ENCODE data around the gene APOLD1. TPM values are rescaled to one million over a fixed set of nuclear protein-coding genes. Genes with fewer than 3 reads are reported as not detected.

The APOLD1 gene
- total RNA-seq, 1 donor from 2014 or later, result 0.70 TPM

DNA sequence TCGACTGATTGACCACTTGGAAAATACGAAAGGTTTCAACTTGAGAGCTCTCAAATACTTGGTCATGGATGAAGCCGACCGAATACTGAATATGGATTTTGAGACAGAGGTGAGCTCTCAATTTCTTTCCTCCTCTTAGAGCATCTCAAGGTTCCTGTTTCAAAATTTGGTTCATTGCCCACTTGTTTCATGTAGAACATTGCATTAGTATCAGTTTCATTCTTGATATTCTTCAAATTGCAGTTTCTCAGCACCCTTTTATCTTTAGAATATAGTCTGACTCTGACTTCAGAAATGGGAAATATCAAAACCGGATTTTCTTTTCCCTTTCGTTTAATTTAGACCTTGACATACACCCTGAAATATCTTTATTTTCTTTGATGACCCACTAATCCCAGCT lies 36.5 kb downstream of the APOLD1 start:
- no peak for FAIRE-seq
- H3K4me3 Mint-ChIP-seq (ENCODE audit: unreplicated experiment), result no peak overlapping the region
- Histone ChIP-seq H3K4me3 (ENCODE audit: insufficient read depth, low read depth, low read length) (no peak overlapping the region), H2AFZ (ENCODE audit: low read depth, low read length) (no peak overlapping the region), H3K4me2 (ENCODE audit: low read length) (no peak overlapping the region), H3K27me3 (ENCODE audit: insufficient read depth, low read length) (no peaks in the 10 kb centered on the region), H3K9me3 (ENCODE audit: insufficient read depth, low read depth, low read length) (no peaks in the 10 kb centered on the region), H4K20me1 (ENCODE audit: insufficient read depth, low read length) (no peaks in the 10 kb centered on the region), H3K36me3 (ENCODE audit: insufficient read depth, low read length) (peaks cover 48% of the 10 kb centered on the region), H3K79me2 (ENCODE audit: insufficient read depth, low read length) (peaks cover 40% of the 10 kb centered on the region), H3K27ac (ENCODE audit: low read depth, low read length) (peak overlapping the region; percentile 94), H3K9ac (ENCODE audit: low read length) (no peak overlapping the region), H3K4me1 (ENCODE audit: insufficient read depth, low read length) (peaks cover 53% of the 10 kb centered on the region)
- no peak for TF ChIP-seq EZH2 (IDR thresholded peaks at IDR 0.05; ENCODE audit: insufficient read depth, low read length)
- TF ChIP-seq, protein P1, sequence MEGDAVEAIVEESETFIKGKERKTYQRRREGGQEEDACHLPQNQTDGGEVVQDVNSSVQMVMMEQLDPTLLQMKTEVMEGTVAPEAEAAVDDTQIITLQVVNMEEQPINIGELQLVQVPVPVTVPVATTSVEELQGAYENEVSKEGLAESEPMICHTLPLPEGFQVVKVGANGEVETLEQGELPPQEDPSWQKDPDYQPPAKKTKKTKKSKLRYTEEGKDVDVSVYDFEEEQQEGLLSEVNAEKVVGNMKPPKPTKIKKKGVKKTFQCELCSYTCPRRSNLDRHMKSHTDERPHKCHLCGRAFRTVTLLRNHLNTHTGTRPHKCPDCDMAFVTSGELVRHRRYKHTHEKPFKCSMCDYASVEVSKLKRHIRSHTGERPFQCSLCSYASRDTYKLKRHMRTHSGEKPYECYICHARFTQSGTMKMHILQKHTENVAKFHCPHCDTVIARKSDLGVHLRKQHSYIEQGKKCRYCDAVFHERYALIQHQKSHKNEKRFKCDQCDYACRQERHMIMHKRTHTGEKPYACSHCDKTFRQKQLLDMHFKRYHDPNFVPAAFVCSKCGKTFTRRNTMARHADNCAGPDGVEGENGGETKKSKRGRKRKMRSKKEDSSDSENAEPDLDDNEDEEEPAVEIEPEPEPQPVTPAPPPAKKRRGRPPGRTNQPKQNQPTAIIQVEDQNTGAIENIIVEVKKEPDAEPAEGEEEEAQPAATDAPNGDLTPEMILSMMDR (IDR thresholded peaks at IDR 0.05; ENCODE audit: insufficient read depth, low read depth, low read length), result no peak
- no peaks in the 10 kb centered on the region for H3K27me3 Mint-ChIP-seq (ENCODE audit: low read depth, unreplicated experiment)
- peaks cover 55% of the 10 kb centered on the region for H3K4me1 Mint-ChIP-seq (ENCODE audit: low read depth, unreplicated experiment)
- peaks cover 25% of the 10 kb centered on the region for H3K36me3 Mint-ChIP-seq (ENCODE audit: low read depth, unreplicated experiment)
- peak overlapping the region; percentile 56 for H3K27ac Mint-ChIP-seq (ENCODE audit: unreplicated experiment)
- no peaks in the 10 kb centered on the region for H3K9me3 Mint-ChIP-seq (ENCODE audit: unreplicated experiment)
- no peak for DNase-seq (ENCODE audit: low read depth)

DNA sequence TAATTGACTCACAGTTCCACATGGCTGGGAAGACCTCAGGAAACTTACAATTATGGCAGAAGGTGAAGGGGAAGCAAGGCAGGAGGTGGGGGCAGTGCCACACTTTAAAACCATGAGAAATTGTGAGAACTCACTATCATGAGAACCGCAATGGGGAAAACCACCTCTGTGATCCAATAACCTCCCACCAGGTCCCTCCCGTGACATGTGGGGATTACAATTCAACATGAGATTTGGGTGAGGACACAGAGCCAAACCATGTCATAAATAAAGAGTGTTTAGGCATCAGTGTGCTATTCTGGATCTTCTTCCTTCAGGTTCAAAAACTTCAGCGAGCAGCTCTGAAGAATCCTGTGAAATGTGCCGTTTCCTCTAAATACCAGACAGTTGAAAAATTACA lies 37.4 kb downstream of the APOLD1 start:
- peak overlapping the region; percentile 42 for H3K4me3 Mint-ChIP-seq (ENCODE audit: unreplicated experiment)
- DNase-seq (ENCODE audit: low read depth) (peak; percentile 69), FAIRE-seq (no peak)
- Histone ChIP-seq H3K9me3 (ENCODE audit: insufficient read depth, low read depth, low read length) (no peaks in the 10 kb centered on the region), H3K4me2 (ENCODE audit: low read length) (peak overlapping the region; percentile 27), H3K27ac (ENCODE audit: low read depth, low read length) (peak overlapping the region; percentile 94), H3K27me3 (ENCODE audit: insufficient read depth, low read length) (no peaks in the 10 kb centered on the region), H3K36me3 (ENCODE audit: insufficient read depth, low read length) (peaks cover 56% of the 10 kb centered on the region), H4K20me1 (ENCODE audit: insufficient read depth, low read length) (no peaks in the 10 kb centered on the region), H2AFZ (ENCODE audit: low read depth, low read length) (no peak overlapping the region), H3K4me3 (ENCODE audit: insufficient read depth, low read depth, low read length) (no peak overlapping the region), H3K79me2 (ENCODE audit: insufficient read depth, low read length) (peaks cover 31% of the 10 kb centered on the region), H3K9ac (ENCODE audit: low read length) (peak overlapping the region; percentile 77), H3K4me1 (ENCODE audit: insufficient read depth, low read length) (peaks cover 53% of the 10 kb centered on the region)
- H3K27me3 Mint-ChIP-seq (ENCODE audit: low read depth, unreplicated experiment), result no peaks in the 10 kb centered on the region
- H3K4me1 Mint-ChIP-seq (ENCODE audit: low read depth, unreplicated experiment), result peaks cover 51% of the 10 kb centered on the region
- H3K9me3 Mint-ChIP-seq (ENCODE audit: unreplicated experiment), result no peaks in the 10 kb centered on the region
- H3K27ac Mint-ChIP-seq (ENCODE audit: unreplicated experiment), result peak overlapping the region; percentile 95
- TF ChIP-seq EZH2 (IDR thresholded peaks at IDR 0.05; ENCODE audit: insufficient read depth, low read length), result no peak
- TF ChIP-seq, protein P1 (IDR thresholded peaks at IDR 0.05; ENCODE audit: insufficient read depth, low read depth, low read length), result no peak
- H3K36me3 Mint-ChIP-seq (ENCODE audit: low read depth, unreplicated experiment), result peaks cover 27% of the 10 kb centered on the region

GRCh38 chr12:12823300-12823699 lies 37.8 kb downstream of the APOLD1 start:
- FAIRE-seq (peak; percentile 9), DNase-seq (ENCODE audit: low read depth) (peak; percentile 95)
- Mint-ChIP-seq H3K36me3 (ENCODE audit: low read depth, unreplicated experiment) (peaks cover 28% of the 10 kb centered on the region), H3K27ac (ENCODE audit: unreplicated experiment) (peak overlapping the region; percentile 95), H3K9me3 (ENCODE audit: unreplicated experiment) (no peaks in the 10 kb centered on the region), H3K4me3 (ENCODE audit: unreplicated experiment) (peak overlapping the region; percentile 42), H3K27me3 (ENCODE audit: low read depth, unreplicated experiment) (no peaks in the 10 kb centered on the region), H3K4me1 (ENCODE audit: low read depth, unreplicated experiment) (peaks cover 49% of the 10 kb centered on the region)
- Histone ChIP-seq H3K9ac (ENCODE audit: low read length) (peak overlapping the region; percentile 77), H3K36me3 (ENCODE audit: insufficient read depth, low read length) (peaks cover 59% of the 10 kb centered on the region), H3K79me2 (ENCODE audit: insufficient read depth, low read length) (peaks cover 29% of the 10 kb centered on the region), H3K4me2 (ENCODE audit: low read length) (peak overlapping the region; percentile 32), H3K4me3 (ENCODE audit: insufficient read depth, low read depth, low read length) (no peak overlapping the region), H2AFZ (ENCODE audit: low read depth, low read length) (no peak overlapping the region), H4K20me1 (ENCODE audit: insufficient read depth, low read length) (no peaks in the 10 kb centered on the region), H3K27me3 (ENCODE audit: insufficient read depth, low read length) (no peaks in the 10 kb centered on the region), H3K9me3 (ENCODE audit: insufficient read depth, low read depth, low read length) (no peaks in the 10 kb centered on the region), H3K27ac (ENCODE audit: low read depth, low read length) (peak overlapping the region; percentile 94), H3K4me1 (ENCODE audit: insufficient read depth, low read length) (peaks cover 53% of the 10 kb centered on the region)
- no peak for TF ChIP-seq EZH2 (IDR thresholded peaks at IDR 0.05; ENCODE audit: insufficient read depth, low read length)
- TF ChIP-seq, protein P1 (IDR thresholded peaks at IDR 0.05; ENCODE audit: insufficient read depth, low read depth, low read length), result no peak
